MM.1S (cell line): ENCODE measurements around the gene RASGRF2.

Experiments used
- CTCF ChIP-seq: fragments of 300-600 bp; sonication (generic); IDR thresholded peaks from 2 replicates; pipeline ENCODE4 v1.5.1; 2016; ENCODE audit warnings: antibody characterized with exemption, low read length, mixed read lengths
- EZH2phosphoT487 ChIP-seq: fragments of 300-600 bp; sonication (generic); IDR thresholded peaks from 2 replicates; pipeline ENCODE4 v1.6.1; 2018; ENCODE audit warnings: antibody characterized with exemption, low read length

- TF ChIP-seq CTCF (no peak), EZH2phosphoT487 (no peak)
These were observed 180.8 kb downstream of the RASGRF2 start for GRCh38 chr5:81140943-81141342.
